Effector CD4-positive, alpha-beta T cell (primary cell): ENCODE measurements around the gene PPP2R3A.
"Not testable (repeated sequence)": the region's sequence is repeated elsewhere in the genome, so short reads cannot be mapped to it uniquely, and the experiment has no call there.

Experiments used
- DNase-seq: peaks from one replicate; pipeline ENCODE4 v3.0.0-alpha.2; 2020

PPP2R3A gene

GRCh38 chr3:136161516-136161915, 196.0 kb downstream of the PPP2R3A start:
- no peak for DNase-seq

GRCh38 chr3:136162322-136162721, 196.8 kb downstream of the PPP2R3A start:
- no peak for DNase-seq

GRCh38 chr3:136163607-136164006, 198.1 kb downstream of the PPP2R3A start:
- DNase-seq = not testable (repeated sequence)

GRCh38 chr3:136166507-136166906, 201.0 kb downstream of the PPP2R3A start:
- DNase-seq = no peak

- not testable (repeated sequence) for DNase-seq
These were observed 202.7 kb downstream of the PPP2R3A start for GRCh38 chr3:136168236-136168635.

- DNase-seq = no peak
These were observed 205.6 kb downstream of the PPP2R3A start for GRCh38 chr3:136171097-136171542.

- DNase-seq = no peak
These were observed 208.5 kb downstream of the PPP2R3A start for GRCh38 chr3:136173939-136174490.

- DNase-seq = no peak
These were observed 212.3 kb downstream of the PPP2R3A start for GRCh38 chr3:136177876-136178275.

- DNase-seq = no peak
These were observed 216.2 kb downstream of the PPP2R3A start for GRCh38 chr3:136181741-136182140.

GRCh38 chr3:136184703-136185102, 219.2 kb downstream of the PPP2R3A start:
- no peak for DNase-seq

- no peak for DNase-seq
These were observed 220.8 kb downstream of the PPP2R3A start for GRCh38 chr3:136186344-136186743.

- no peak for DNase-seq
These were observed 221.3 kb downstream of the PPP2R3A start for GRCh38 chr3:136186846-136187245.

GRCh38 chr3:136187868-136188267, 222.3 kb downstream of the PPP2R3A start:
- DNase-seq = no peak

- DNase-seq = no peak
These were observed 223.5 kb downstream of the PPP2R3A start for GRCh38 chr3:136189043-136189442.

GRCh38 chr3:136189859-136190617, 224.5 kb downstream of the PPP2R3A start:
- no peak for DNase-seq

- not testable (repeated sequence) for DNase-seq
These were observed 226.7 kb downstream of the PPP2R3A start for GRCh38 chr3:136192195-136192594.

GRCh38 chr3:136192831-136193230, 227.3 kb downstream of the PPP2R3A start:
- no peak for DNase-seq

- no peak for DNase-seq
These were observed 227.9 kb downstream of the PPP2R3A start for GRCh38 chr3:136193278-136194054.

GRCh38 chr3:136194409-136195257, 229.1 kb downstream of the PPP2R3A start:
- DNase-seq = peak; percentile 76

GRCh38 chr3:136195258-136196063, 229.9 kb downstream of the PPP2R3A start:
- DNase-seq = peak; percentile 77

- DNase-seq = no peak
These were observed 230.5 kb downstream of the PPP2R3A start, which contains the start of gene MSL2 for GRCh38 chr3:136196064-136196400. TSS of gene MSL2 (minus strand) at chr3:136196335. CDS start at chr3:136195113, 1,222 bp downstream.
